HEK293T (cell line): ENCODE results near the gene TAAR6.
"Not testable (repeated sequence)": the region's sequence is repeated elsewhere in the genome, so short reads cannot be mapped to it uniquely, and the experiment has no call there.

Experiments used
- CTCF ChIA-PET: fragments of 350-600 bp; formaldehyde crosslinking; extraction: SDS; loops from one replicate; lab custom pipeline; 2021; ENCODE audit warnings: antibody characterized with exemption, inconsistent platforms; lab: Yijun Ruan, JAX
- POLR2A ChIA-PET: fragments of 350-600 bp; formaldehyde crosslinking; extraction: SDS; loops from one replicate; lab custom pipeline; 2020; ENCODE audit warnings: antibody characterized with exemption, inconsistent platforms; lab: Yijun Ruan, JAX
- DNase-seq: peaks from one replicate; pipeline ENCODE4 v3.0.0; 2012; ENCODE audit warnings: mixed read lengths; ENCODE audit errors: extremely low spot score
- ARNT ChIP-seq: fragments of 450-650 bp; IDR thresholded peaks from 2 replicates; pipeline ENCODE4 v1.6.1; 2017; ENCODE audit warnings: mild to moderate bottlenecking
- BHLHE40 ChIP-seq: fragments of 450-650 bp; IDR thresholded peaks from 2 replicates; pipeline ENCODE4 v1.6.1; 2016; ENCODE audit warnings: mild to moderate bottlenecking, moderate library complexity, borderline replicate concordance
- CTBP1 ChIP-seq: fragments of 450-650 bp; IDR thresholded peaks from 2 replicates; pipeline ENCODE4 v1.6.1; 2016; ENCODE audit warnings: borderline replicate concordance
- ELF4 ChIP-seq: fragments of 450-650 bp; IDR thresholded peaks from 2 replicates; pipeline ENCODE4 v1.6.1; 2017; ENCODE audit warnings: antibody characterized with exemption
- FOXA1 ChIP-seq: fragments of 450-650 bp; IDR thresholded peaks from 2 replicates; pipeline ENCODE4 v1.6.1; 2016; ENCODE audit warnings: mild to moderate bottlenecking
- FOXK2 ChIP-seq: fragments of 450-650 bp; IDR thresholded peaks from 2 replicates; pipeline ENCODE4 v1.6.1; 2016; ENCODE audit warnings: mild to moderate bottlenecking
- FOXM1 ChIP-seq: fragments of 450-650 bp; IDR thresholded peaks from 2 replicates; pipeline ENCODE4 v1.6.1; 2017; ENCODE audit warnings: mild to moderate bottlenecking, borderline replicate concordance
- HDGF ChIP-seq: fragments of 450-650 bp; IDR thresholded peaks from 2 replicates; pipeline ENCODE4 v1.6.1; 2017; ENCODE audit warnings: antibody characterized with exemption, borderline replicate concordance
- L3MBTL2 ChIP-seq: fragments of 450-650 bp; conservative IDR thresholded peaks from 2 replicates; pipeline ENCODE4 v1.6.1; 2016; ENCODE audit warnings: mild to moderate bottlenecking
- LEF1 ChIP-seq: fragments of 450-650 bp; IDR thresholded peaks from 2 replicates; pipeline ENCODE4 v1.6.1; 2017; ENCODE audit warnings: mild to moderate bottlenecking, borderline replicate concordance
- NFRKB ChIP-seq: fragments of 450-650 bp; IDR thresholded peaks from 2 replicates; pipeline ENCODE4 v1.6.1; 2016; ENCODE audit warnings: mild to moderate bottlenecking, moderate library complexity
- SP1 ChIP-seq: fragments of 450-650 bp; IDR thresholded peaks from 2 replicates; pipeline ENCODE4 v1.6.1; 2017
- SUZ12 ChIP-seq: fragments of 450-650 bp; IDR thresholded peaks from 2 replicates; pipeline ENCODE4 v1.6.1; 2016; ENCODE audit warnings: mild to moderate bottlenecking
- TARDBP ChIP-seq: fragments of 450-650 bp; IDR thresholded peaks from 2 replicates; pipeline ENCODE4 v1.6.1; 2016
- ZNF384 ChIP-seq: fragments of 450-650 bp; IDR thresholded peaks from 2 replicates; pipeline ENCODE4 v1.6.1; 2016
- TF ChIP-seq, protein P1 (sequence below): fragments of 450-650 bp; IDR thresholded peaks from 2 replicates; pipeline ENCODE4 v1.6.1; 2016

The TAAR6 gene

DNA sequence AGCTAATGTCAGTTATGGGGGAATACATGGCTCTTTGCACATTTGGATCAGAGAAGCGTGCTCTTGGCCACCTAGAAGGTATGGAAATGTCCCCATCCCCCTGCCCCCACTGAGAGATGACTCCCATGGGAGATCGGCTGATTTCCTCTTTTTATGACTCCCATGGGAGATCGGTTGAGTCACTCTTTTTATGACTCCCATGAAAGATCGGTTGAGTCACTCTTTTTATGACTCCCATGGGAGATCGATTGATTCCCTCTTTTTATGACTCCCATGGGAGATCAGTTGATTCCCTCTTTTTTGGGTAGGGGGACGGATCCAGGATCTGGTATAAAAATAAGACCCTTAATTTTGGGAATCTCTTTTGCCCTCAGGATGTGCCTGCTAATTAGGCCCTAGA, 42.3 kb upstream of the TAAR6 start:
- ChIA-PET POLR2A (interaction anchor here (1.1 kb wide), 1 partner anchor 288 kb away, joined by 4 read pairs; no protein-coding TSS in a partner anchor), CTCF (interaction anchor here (1.3 to 1.8 kb wide), 2 partner anchors 240 to 248 kb away, joined by 3 to 4 read pairs; no protein-coding TSS in a partner anchor)
- DNase-seq = no peak
- peak; percentile 86 for TF ChIP-seq FOXM1
- TF ChIP-seq, protein P1, sequence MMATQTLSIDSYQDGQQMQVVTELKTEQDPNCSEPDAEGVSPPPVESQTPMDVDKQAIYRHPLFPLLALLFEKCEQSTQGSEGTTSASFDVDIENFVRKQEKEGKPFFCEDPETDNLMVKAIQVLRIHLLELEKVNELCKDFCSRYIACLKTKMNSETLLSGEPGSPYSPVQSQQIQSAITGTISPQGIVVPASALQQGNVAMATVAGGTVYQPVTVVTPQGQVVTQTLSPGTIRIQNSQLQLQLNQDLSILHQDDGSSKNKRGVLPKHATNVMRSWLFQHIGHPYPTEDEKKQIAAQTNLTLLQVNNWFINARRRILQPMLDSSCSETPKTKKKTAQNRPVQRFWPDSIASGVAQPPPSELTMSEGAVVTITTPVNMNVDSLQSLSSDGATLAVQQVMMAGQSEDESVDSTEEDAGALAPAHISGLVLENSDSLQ = peak; percentile 46
- TF ChIP-seq FOXK2 = no peak
- no peak for TF ChIP-seq L3MBTL2
- no peak for TF ChIP-seq ELF4
- TF ChIP-seq HDGF = no peak
- TF ChIP-seq CTBP1 = peak; percentile 96
- no peak for TF ChIP-seq ARNT

DNA sequence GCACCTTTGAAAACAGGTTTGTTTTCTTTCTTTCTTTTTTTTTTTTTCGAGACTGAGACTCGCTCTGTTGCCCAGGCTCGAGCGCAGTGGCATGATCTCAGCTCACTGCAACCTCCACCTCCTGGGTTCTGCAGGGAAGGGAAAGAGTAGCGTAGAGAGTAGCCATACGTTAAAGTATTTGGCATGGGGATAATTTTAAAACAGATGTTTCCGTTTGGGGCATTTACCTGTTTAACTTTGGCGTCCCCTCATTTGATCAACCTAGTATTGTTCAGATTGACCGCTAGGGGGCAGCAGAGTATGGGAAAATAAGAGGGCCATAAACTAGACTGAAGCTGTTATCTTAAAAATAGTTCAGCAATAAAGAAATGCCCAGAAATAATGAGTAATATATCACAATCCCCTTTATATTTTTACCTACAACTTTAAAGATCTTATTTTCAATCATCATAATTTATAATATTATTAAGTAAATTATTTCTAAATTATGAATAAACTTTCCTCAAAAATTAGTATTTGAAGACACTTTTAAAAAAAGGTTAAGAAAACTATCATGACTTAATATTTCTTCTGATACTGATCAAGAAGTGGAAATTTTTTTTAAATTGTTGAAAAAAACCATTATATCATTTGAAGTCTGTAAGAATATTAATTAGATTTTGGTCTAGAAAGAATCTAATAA, 39.7 kb upstream of the TAAR6 start:
- no peak for TF ChIP-seq HDGF
- peak; percentile 82 for TF ChIP-seq ZNF384
- POLR2A ChIA-PET = no interaction called here
- CTCF ChIA-PET = interaction anchor here (0.6 to 1.5 kb wide), 6 partner anchors 18 to 293 kb away, joined by 3 to 4 read pairs (median 4); partner anchors contain the start of gene STX7
- peak; percentile 60 for DNase-seq

DNA sequence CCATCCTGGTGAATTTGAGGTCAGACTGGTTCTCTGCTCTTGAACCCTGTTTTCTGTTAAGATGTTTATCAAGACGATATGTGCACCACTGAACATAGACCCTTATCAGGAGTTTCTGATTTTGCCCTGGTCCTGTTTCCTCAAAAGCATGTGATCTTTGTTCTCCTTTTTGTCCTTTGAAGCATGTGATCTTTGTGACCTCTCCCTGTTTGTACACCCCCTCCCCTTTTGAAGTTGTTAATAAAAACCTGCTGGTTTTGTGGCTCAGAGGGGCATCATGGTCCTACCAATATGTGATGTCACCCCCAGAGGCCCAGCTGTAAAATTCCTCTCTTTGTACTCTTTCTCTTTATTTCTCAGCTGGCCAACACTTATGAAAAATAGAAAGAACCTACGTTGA, 35.6 kb upstream of the TAAR6 start:
- POLR2A ChIA-PET, CTCF ChIA-PET, DNase-seq: not testable (repeated sequence)

DNA sequence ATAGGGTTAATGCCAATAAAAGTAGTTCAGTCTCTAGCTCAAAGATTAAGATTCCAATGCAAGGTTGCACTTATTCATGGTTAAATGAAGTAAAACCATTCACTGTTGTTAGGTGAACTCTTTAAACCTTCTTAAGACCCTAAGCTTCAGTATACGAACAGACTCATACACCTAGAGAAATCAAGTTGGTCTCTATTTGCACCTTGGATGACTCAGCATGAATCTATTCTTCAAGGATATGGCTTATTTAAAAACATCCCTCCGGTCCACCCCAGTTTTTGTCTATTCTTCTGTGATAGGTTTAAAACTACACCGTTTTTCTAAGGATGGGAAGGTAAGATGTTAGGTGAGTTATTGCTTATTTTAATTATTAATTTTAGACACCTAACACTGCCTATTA, 33.0 kb upstream of the TAAR6 start:
- DNase-seq = no peak
- CTCF ChIA-PET = no interaction called here
- POLR2A ChIA-PET = no interaction called here
- TF ChIP-seq TARDBP (no peak), FOXM1 (no peak), SUZ12 (no peak), NFRKB (no peak), HDGF (no peak), FOXA1 (no peak), FOXK2 (no peak), LEF1 (no peak), ARNT (no peak)

DNA sequence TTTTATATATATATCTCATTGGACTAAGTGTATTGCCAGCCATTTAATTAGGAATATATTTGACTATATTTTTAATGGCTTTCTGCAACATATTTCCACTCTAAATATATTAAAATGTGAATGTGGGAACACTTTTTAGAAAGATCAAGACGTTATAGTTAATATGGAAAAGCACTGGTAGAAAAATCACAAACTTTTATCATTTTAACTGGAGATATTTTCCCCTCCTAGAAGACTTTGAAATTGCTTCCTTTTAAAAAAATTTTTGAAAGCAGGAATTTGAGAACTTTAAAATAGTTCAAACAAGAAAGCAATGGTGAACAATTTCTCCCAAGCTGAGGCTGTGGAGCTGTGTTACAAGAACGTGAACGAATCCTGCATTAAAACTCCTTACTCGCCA, 32.1 kb upstream of the TAAR6 start, which contains the start of gene TAAR9:
Gene TAAR9, plus strand, starts transcription at position 301 of the 400 bp plus-strand sequence. Its CDS starts 13 bp downstream, at position 314.
- ChIA-PET CTCF (no interaction called here), POLR2A (no interaction called here)
- TF ChIP-seq HDGF (no peak), BHLHE40 (no peak), ARNT (no peak), CTBP1 (no peak), SP1 (no peak)
- no peak for DNase-seq

DNA sequence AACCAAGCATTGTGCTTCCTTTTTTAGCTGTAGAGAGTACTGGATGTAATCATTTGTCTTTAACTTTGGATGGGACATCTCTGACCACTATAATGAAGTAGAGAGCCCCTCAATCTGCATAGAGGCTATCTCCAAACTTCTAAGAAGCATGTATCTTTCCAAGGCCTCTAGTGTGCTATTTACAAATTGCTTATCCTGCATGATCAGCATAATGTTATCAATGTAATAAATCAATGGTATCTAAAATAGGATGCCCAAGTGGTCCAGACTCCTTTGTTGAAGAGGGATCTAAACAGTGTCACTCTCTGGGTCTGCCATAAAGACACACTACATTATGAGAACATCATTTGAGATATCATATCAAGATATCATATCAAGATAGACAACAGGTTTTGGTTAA, 25.3 kb upstream of the TAAR6 start:
- CTCF ChIA-PET = no interaction called here
- DNase-seq = no peak
- no peak for TF ChIP-seq L3MBTL2
- no peak for TF ChIP-seq FOXA1
- TF ChIP-seq LEF1 = no peak
- POLR2A ChIA-PET = no interaction called here

DNA sequence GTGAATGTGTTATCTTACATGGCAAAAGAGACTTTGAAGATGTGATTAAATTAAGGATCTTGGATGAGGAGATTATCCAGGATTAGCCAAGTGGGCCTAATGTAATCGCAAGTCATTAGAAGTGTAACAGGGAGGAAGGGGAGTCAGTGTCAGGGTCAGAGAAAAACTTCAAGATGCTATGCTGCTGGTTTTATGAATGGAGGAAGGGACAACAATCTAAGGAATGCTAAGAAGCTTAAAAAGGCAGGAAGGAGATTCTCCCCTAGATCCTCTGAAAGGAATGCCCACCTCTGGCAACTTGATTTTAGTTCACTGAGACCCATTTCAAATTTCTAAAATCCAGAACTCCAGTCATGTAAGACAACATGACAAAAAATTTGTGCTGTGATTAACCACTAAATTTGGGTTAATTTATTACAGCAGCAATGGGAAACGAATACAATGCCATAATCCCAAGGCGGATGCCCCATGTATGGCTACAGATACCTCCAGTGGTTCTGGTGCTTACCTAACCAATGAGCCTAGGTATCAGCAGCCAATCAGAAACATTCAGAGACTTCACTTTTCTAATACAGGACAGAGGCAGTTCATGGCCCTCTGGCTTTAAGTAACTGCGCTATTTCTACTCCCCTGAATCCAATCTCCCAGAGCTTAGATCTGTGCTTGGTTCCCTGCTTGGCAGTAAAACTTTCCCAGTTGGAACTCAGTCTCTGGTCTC, 21.2 kb upstream of the TAAR6 start:
- CTCF ChIA-PET = no interaction called here
- TF ChIP-seq ZNF384 (no peak), FOXA1 (no peak), FOXM1 (no peak), SP1 (no peak), TARDBP (no peak), LEF1 (no peak), FOXK2 (no peak), ARNT (no peak), NFRKB (no peak), ELF4 (no peak), HDGF (no peak), SUZ12 (no peak), CTBP1 (no peak), L3MBTL2 (no peak)
- TF ChIP-seq, protein P1 = no peak
- POLR2A ChIA-PET = no interaction called here
- no peak for DNase-seq
